Mesothelial cell of epicardium (in vitro differentiated cells): ENCODE measurements around the gene KDM4D. TPM values are rescaled to one million over a fixed set of nuclear protein-coding genes. Genes with fewer than 3 reads are reported as not detected.

Experiments
- DNase-seq, 2 experiments: peaks; one replicate each; pipeline ENCODE4 v3.0.0; 2021; ENCODE audit warnings: low spot score in 2 of 2; ENCODE audit not compliant: unreplicated experiment in 2 of 2
- H3K27ac Mint-ChIP-seq: 2 replicates; pipeline ENCODE4 v1.8.0; 2021; ENCODE audit warnings: mixed read lengths
- H3K27me3 Mint-ChIP-seq: 2 replicates; pipeline ENCODE4 v1.8.0; 2021; ENCODE audit warnings: low read depth, mixed read lengths
- H3K36me3 Mint-ChIP-seq: 2 replicates; pipeline ENCODE4 v1.8.0; 2021; ENCODE audit warnings: mixed read lengths
- H3K4me1 Mint-ChIP-seq: 2 replicates; pipeline ENCODE4 v1.8.0; 2021; ENCODE audit warnings: mixed read lengths
- H3K4me3 Mint-ChIP-seq: 2 replicates; pipeline ENCODE4 v1.8.0; 2021; ENCODE audit warnings: mild to moderate bottlenecking, moderate library complexity, mixed read lengths
- H3K9me3 Mint-ChIP-seq: 2 replicates; pipeline ENCODE4 v1.8.0; 2021; ENCODE audit warnings: mixed read lengths
- CTCF ChIP-seq: fragments of 200-600 bp; sonication (generic); IDR thresholded peaks from one replicate; pipeline ENCODE4 v1.5.0; 2021; ENCODE audit warnings: antibody characterized with exemption; ENCODE audit not compliant: unreplicated experiment
- total RNA-seq: library from RNA; stranded (reverse); gene quantifications from 3 replicates; pipeline ENCODE4 v1.2.1, GENCODE V29; 2021

Gene KDM4D
- total RNA-seq = 2.0 to 2.6 TPM (median 2.2 TPM) in 3 replicates

- Mint-ChIP-seq H3K4me1 (peaks cover 19% of the 10 kb centered on the region), H3K27me3 (no peaks in the 10 kb centered on the region), H3K36me3 (peaks cover 23% of the 10 kb centered on the region), H3K27ac (peak within 1 kb of the TSS; percentile 99), H3K9me3 (no peaks in the 10 kb centered on the region), H3K4me3 (peak within 1 kb of the TSS; percentile 99)
- peak; percentile 83 to 91 for DNase-seq
- TF ChIP-seq CTCF = no peak
Measured at GRCh38 chr11:94973099-94973968, at the start of gene KDM4D, which contains the start of gene CWC15. Gene KDM4D, plus strand, starts transcription at chr11:94973709. Its CDS starts 23,664 bp downstream, at chr11:94997373. Gene CWC15, minus strand, starts transcription at chr11:94973556. Its CDS starts 1,371 bp downstream, at chr11:94972185.

DNA sequence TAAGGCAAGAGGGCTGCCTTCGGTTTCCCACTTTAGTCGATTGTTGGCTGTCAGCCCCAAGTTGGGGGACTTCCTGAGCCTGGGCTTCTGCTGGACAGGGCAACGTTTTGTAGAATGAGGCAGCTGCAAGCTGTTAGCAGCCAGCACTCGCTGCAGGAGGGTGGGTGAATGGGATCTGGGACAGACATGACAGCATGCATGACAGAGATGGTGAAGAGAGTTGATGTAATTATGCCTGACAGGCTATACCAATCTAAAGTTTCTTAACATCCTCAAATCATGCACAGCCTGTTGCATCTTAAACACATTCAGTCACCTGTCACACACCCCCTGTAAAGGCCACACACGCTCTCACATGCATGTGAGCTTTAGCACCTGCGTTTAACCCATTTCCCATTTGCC, 49.3 kb upstream of the KDM4D start:
- Mint-ChIP-seq H3K4me1 (peaks cover 32% of the 10 kb centered on the region), H3K27me3 (no peaks in the 10 kb centered on the region), H3K4me3 (no peak overlapping the region), H3K9me3 (no peaks in the 10 kb centered on the region), H3K36me3 (no peaks in the 10 kb centered on the region), H3K27ac (no peak overlapping the region)
- no peak for TF ChIP-seq CTCF
- DNase-seq = no peak

DNA sequence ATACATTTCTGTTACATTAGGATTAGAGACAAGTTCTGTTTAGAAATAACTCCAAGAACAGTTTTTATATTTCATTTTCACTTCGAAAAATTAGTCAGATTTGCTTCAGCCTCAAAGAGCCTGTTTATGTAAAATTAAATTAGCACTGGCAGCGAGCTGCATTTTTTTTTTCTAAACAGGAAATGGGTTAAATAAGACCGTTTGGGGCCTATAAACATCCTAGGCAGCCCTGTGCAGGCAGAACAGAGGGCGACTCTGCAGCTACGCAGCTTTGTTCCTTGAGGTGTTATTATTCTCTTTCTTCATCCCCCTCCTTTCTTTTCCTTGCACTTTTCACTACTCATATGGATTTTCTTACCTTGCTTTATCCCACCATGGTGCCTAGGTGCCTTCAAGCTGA, 48.9 kb upstream of the KDM4D start:
- H3K9me3 Mint-ChIP-seq = no peaks in the 10 kb centered on the region
- peak overlapping the region; percentile 36 for H3K27ac Mint-ChIP-seq
- H3K4me1 Mint-ChIP-seq = peaks cover 32% of the 10 kb centered on the region
- H3K4me3 Mint-ChIP-seq = no peak overlapping the region
- no peaks in the 10 kb centered on the region for H3K36me3 Mint-ChIP-seq
- TF ChIP-seq CTCF = no peak
- H3K27me3 Mint-ChIP-seq = no peaks in the 10 kb centered on the region
- no peak for DNase-seq

- DNase-seq = no peak
- no peaks in the 10 kb centered on the region for H3K36me3 Mint-ChIP-seq
- H3K4me3 Mint-ChIP-seq = no peak overlapping the region
- no peak for TF ChIP-seq CTCF
- peak overlapping the region; percentile 82 for H3K27ac Mint-ChIP-seq
- no peaks in the 10 kb centered on the region for H3K9me3 Mint-ChIP-seq
- H3K27me3 Mint-ChIP-seq = no peaks in the 10 kb centered on the region
- peaks cover 32% of the 10 kb centered on the region for H3K4me1 Mint-ChIP-seq
Measured at GRCh38 chr11:94925422-94926270, 47.9 kb upstream of the KDM4D start.

GRCh38 chr11:94926271-94926625, 47.3 kb upstream of the KDM4D start:
- Mint-ChIP-seq H3K27me3 (no peaks in the 10 kb centered on the region), H3K4me1 (peaks cover 32% of the 10 kb centered on the region), H3K36me3 (no peaks in the 10 kb centered on the region), H3K4me3 (no peak overlapping the region), H3K27ac (peak overlapping the region; percentile 82), H3K9me3 (no peaks in the 10 kb centered on the region)
- no peak for TF ChIP-seq CTCF
- DNase-seq = no peak
